Ascending aorta (tissue), 2 donors: ENCODE results near the gene GLYATL1B. TPM values are rescaled to one million over a fixed set of nuclear protein-coding genes. Genes with fewer than 3 reads are reported as not detected.
"Not testable (repeated sequence)": the region's sequence is repeated elsewhere in the genome, so short reads cannot be mapped to it uniquely, and the experiment has no call there.

Experiments
- DNase-seq, 2 donors: peaks; one replicate each; pipeline ENCODE4 v3.0.0-alpha.2; 2019; ENCODE audit warnings: low spot score in 2 of 2
- H3K27ac ChIP-seq, 2 donors: fragments of 200-600 bp; sonication (generic); one replicate each; pipeline ENCODE4 v1.5.1; 2016 to 2017; ENCODE audit warnings: mild to moderate bottlenecking in 1 of 2
- H3K27me3 ChIP-seq: fragments of 200-600 bp; sonication (generic); one replicate; pipeline ENCODE4 v1.5.1; 2017
- H3K36me3 ChIP-seq, 2 donors: fragments of 200-600 bp; sonication (generic); one replicate each; pipeline ENCODE4 v1.5.1; 2016
- H3K4me1 ChIP-seq, 2 donors: fragments of 200-600 bp; sonication (generic); one replicate each; pipeline ENCODE4 v1.5.1; 2016 to 2017; ENCODE audit warnings: mild to moderate bottlenecking in 1 of 2
- H3K4me3 ChIP-seq, 2 donors: fragments of 200-600 bp; sonication (generic); one replicate each; pipeline ENCODE4 v1.5.1; 2016 to 2017; ENCODE audit warnings: mild to moderate bottlenecking in 1 of 2
- H3K9me3 ChIP-seq, 2 donors: fragments of 200-600 bp; sonication (generic); one replicate each; pipeline ENCODE4 v1.5.1; 2016
- CTCF ChIP-seq, 3 experiments: fragments of 200-600 bp in 2 of 3; fragments of 450-650 bp in 1 of 3; sonication (generic) in 2 of 3; IDR thresholded peaks; one replicate each; pipeline ENCODE4 v1.5.1; 2016 to 2019; ENCODE audit warnings: antibody characterized with exemption in 3 of 3, mild to moderate bottlenecking in 1 of 3, moderate library complexity in 1 of 3
- intact Hi-C: fragments of 100-400 bp; cut with DNase I; formaldehyde crosslinking; loops from one replicate; pipeline ENCODE4 v1.15.1; 2023
- total RNA-seq: library from RNA; depleted of rRNA; stranded (reverse); fragments of >200 nt; gene quantifications from one replicate; pipeline ENCODE4 v1.1.0, GENCODE V29; 2016

GLYATL1B gene
- total RNA-seq, 1 donor from 2014 or later: not detected

GRCh38 chr11:59076876-59077571, 9.1 kb upstream of the GLYATL1B start:
- intact Hi-C loops: no loop called here
- TF ChIP-seq CTCF (IDR thresholded peaks at IDR 0.05): no peak
- Histone ChIP-seq H3K4me1 (no peaks in the 10 kb centered on the region), H3K9me3 (no peaks in the 10 kb centered on the region), H3K27me3 (no peaks in the 10 kb centered on the region), H3K4me3 (no peak overlapping the region), H3K36me3 (no peaks in the 10 kb centered on the region), H3K27ac (no peak overlapping the region)
- no peak for DNase-seq

GRCh38 chr11:59078435-59078834, 7.7 kb upstream of the GLYATL1B start:
- H3K36me3 ChIP-seq: no peaks in the 10 kb centered on the region
- H3K4me1 ChIP-seq: no peaks in the 10 kb centered on the region
- TF ChIP-seq CTCF (IDR thresholded peaks at IDR 0.05): no peak
- H3K27ac ChIP-seq: no peak overlapping the region
- no peaks in the 10 kb centered on the region for H3K9me3 ChIP-seq
- DNase-seq: no peak
- H3K27me3 ChIP-seq: no peaks in the 10 kb centered on the region
- no peak overlapping the region for H3K4me3 ChIP-seq
- intact Hi-C loops: no loop called here

- H3K4me1 ChIP-seq: no peaks in the 10 kb centered on the region
- H3K27ac ChIP-seq: no peak overlapping the region
- DNase-seq: no peak
- H3K9me3 ChIP-seq: no peaks in the 10 kb centered on the region
- H3K36me3 ChIP-seq: no peaks in the 10 kb centered on the region
- no peaks in the 10 kb centered on the region for H3K27me3 ChIP-seq
- H3K4me3 ChIP-seq: no peak overlapping the region
- no peak for TF ChIP-seq CTCF (IDR thresholded peaks at IDR 0.05)
- intact Hi-C loops: no loop called here
These were observed 7.0 kb upstream of the GLYATL1B start for GRCh38 chr11:59079086-59079485.

- H3K27me3 ChIP-seq, H3K4me3 ChIP-seq, intact Hi-C loops, DNase-seq, H3K27ac ChIP-seq, H3K9me3 ChIP-seq, H3K36me3 ChIP-seq, H3K4me1 ChIP-seq: not testable (repeated sequence)
These were observed 5.7 kb upstream of the GLYATL1B start for GRCh38 chr11:59080421-59080820.

- DNase-seq, H3K27me3 ChIP-seq, H3K4me1 ChIP-seq, H3K36me3 ChIP-seq, H3K9me3 ChIP-seq, H3K4me3 ChIP-seq, intact Hi-C loops, H3K27ac ChIP-seq: not testable (repeated sequence)
These were observed 4.6 kb upstream of the GLYATL1B start for GRCh38 chr11:59081430-59082020.

- Histone ChIP-seq H3K4me3 (no peak overlapping the region), H3K4me1 (no peaks in the 10 kb centered on the region), H3K27me3 (no peaks in the 10 kb centered on the region), H3K9me3 (no peaks in the 10 kb centered on the region), H3K36me3 (no peaks in the 10 kb centered on the region), H3K27ac (no peak overlapping the region)
- TF ChIP-seq CTCF (IDR thresholded peaks at IDR 0.05): no peak
- no peak for DNase-seq
- intact Hi-C loops: no loop called here
These were observed 2.1 kb downstream of the GLYATL1B start for GRCh38 chr11:59088162-59088561.

GRCh38 chr11:59093576-59093975, 7.5 kb downstream of the GLYATL1B start:
- H3K4me3 ChIP-seq, H3K4me1 ChIP-seq, H3K9me3 ChIP-seq, H3K36me3 ChIP-seq, intact Hi-C loops, H3K27ac ChIP-seq, DNase-seq, H3K27me3 ChIP-seq: not testable (repeated sequence)

GRCh38 chr11:59095225-59095624, 9.1 kb downstream of the GLYATL1B start:
- not testable (repeated sequence) for H3K4me1 ChIP-seq, H3K27me3 ChIP-seq, DNase-seq, H3K36me3 ChIP-seq, H3K4me3 ChIP-seq, H3K9me3 ChIP-seq, H3K27ac ChIP-seq
- intact Hi-C loops: loop anchor here (5.0 kb wide), 1 partner anchor 62 kb away; no protein-coding TSS in a partner anchor

- intact Hi-C loops: loop anchor here (5.0 kb wide), 1 partner anchor 61 kb away; no protein-coding TSS in a partner anchor
- not testable (repeated sequence) for H3K27me3 ChIP-seq, DNase-seq, H3K4me1 ChIP-seq, H3K9me3 ChIP-seq, H3K4me3 ChIP-seq, H3K36me3 ChIP-seq, H3K27ac ChIP-seq
These were observed 10.0 kb downstream of the GLYATL1B start for GRCh38 chr11:59095972-59096575.
